HEK293T (cell line): ENCODE data around the gene SMAD3.

Experiments used
- CTCF ChIA-PET: fragments of 350-600 bp; formaldehyde crosslinking; extraction: SDS; loops from one replicate; lab custom pipeline; 2021; ENCODE audit warnings: antibody characterized with exemption, inconsistent platforms; lab: Yijun Ruan, JAX
- POLR2A ChIA-PET: fragments of 350-600 bp; formaldehyde crosslinking; extraction: SDS; loops from one replicate; lab custom pipeline; 2020; ENCODE audit warnings: antibody characterized with exemption, inconsistent platforms; lab: Yijun Ruan, JAX
- DNase-seq: peaks from one replicate; pipeline ENCODE4 v3.0.0; 2012; ENCODE audit warnings: mixed read lengths; ENCODE audit errors: extremely low spot score
- ARNT ChIP-seq: fragments of 450-650 bp; IDR thresholded peaks from 2 replicates; pipeline ENCODE4 v1.6.1; 2017; ENCODE audit warnings: mild to moderate bottlenecking
- BHLHE40 ChIP-seq: fragments of 450-650 bp; IDR thresholded peaks from 2 replicates; pipeline ENCODE4 v1.6.1; 2016; ENCODE audit warnings: mild to moderate bottlenecking, moderate library complexity, borderline replicate concordance
- CTBP1 ChIP-seq: fragments of 450-650 bp; IDR thresholded peaks from 2 replicates; pipeline ENCODE4 v1.6.1; 2016; ENCODE audit warnings: borderline replicate concordance
- ELF4 ChIP-seq: fragments of 450-650 bp; IDR thresholded peaks from 2 replicates; pipeline ENCODE4 v1.6.1; 2017; ENCODE audit warnings: antibody characterized with exemption
- FOXA1 ChIP-seq: fragments of 450-650 bp; IDR thresholded peaks from 2 replicates; pipeline ENCODE4 v1.6.1; 2016; ENCODE audit warnings: mild to moderate bottlenecking
- FOXK2 ChIP-seq: fragments of 450-650 bp; IDR thresholded peaks from 2 replicates; pipeline ENCODE4 v1.6.1; 2016; ENCODE audit warnings: mild to moderate bottlenecking
- FOXM1 ChIP-seq: fragments of 450-650 bp; IDR thresholded peaks from 2 replicates; pipeline ENCODE4 v1.6.1; 2017; ENCODE audit warnings: mild to moderate bottlenecking, borderline replicate concordance
- HDGF ChIP-seq: fragments of 450-650 bp; IDR thresholded peaks from 2 replicates; pipeline ENCODE4 v1.6.1; 2017; ENCODE audit warnings: antibody characterized with exemption, borderline replicate concordance
- L3MBTL2 ChIP-seq: fragments of 450-650 bp; conservative IDR thresholded peaks from 2 replicates; pipeline ENCODE4 v1.6.1; 2016; ENCODE audit warnings: mild to moderate bottlenecking
- LEF1 ChIP-seq: fragments of 450-650 bp; IDR thresholded peaks from 2 replicates; pipeline ENCODE4 v1.6.1; 2017; ENCODE audit warnings: mild to moderate bottlenecking, borderline replicate concordance
- NFRKB ChIP-seq: fragments of 450-650 bp; IDR thresholded peaks from 2 replicates; pipeline ENCODE4 v1.6.1; 2016; ENCODE audit warnings: mild to moderate bottlenecking, moderate library complexity
- PKNOX1 ChIP-seq: fragments of 450-650 bp; IDR thresholded peaks from 2 replicates; pipeline ENCODE4 v1.6.1; 2016
- SP1 ChIP-seq: fragments of 450-650 bp; IDR thresholded peaks from 2 replicates; pipeline ENCODE4 v1.6.1; 2017
- SUZ12 ChIP-seq: fragments of 450-650 bp; IDR thresholded peaks from 2 replicates; pipeline ENCODE4 v1.6.1; 2016; ENCODE audit warnings: mild to moderate bottlenecking
- TARDBP ChIP-seq: fragments of 450-650 bp; IDR thresholded peaks from 2 replicates; pipeline ENCODE4 v1.6.1; 2016
- ZNF384 ChIP-seq: fragments of 450-650 bp; IDR thresholded peaks from 2 replicates; pipeline ENCODE4 v1.6.1; 2016

Gene SMAD3

GRCh38 chr15:67032608-67033007 is 32.8 kb upstream of the SMAD3 start:
- CTCF ChIA-PET: no interaction called here
- TF ChIP-seq TARDBP (no peak), PKNOX1 (no peak), FOXA1 (no peak), ZNF384 (no peak), FOXM1 (no peak), L3MBTL2 (no peak), NFRKB (no peak), ARNT (no peak)
- POLR2A ChIA-PET: no interaction called here
- no peak for DNase-seq

GRCh38 chr15:67033012-67033411 is 32.4 kb upstream of the SMAD3 start:
- CTCF ChIA-PET: no interaction called here
- POLR2A ChIA-PET: no interaction called here
- no peak for DNase-seq
- TF ChIP-seq NFRKB (no peak), CTBP1 (no peak), ZNF384 (no peak), BHLHE40 (no peak), SUZ12 (no peak), ARNT (no peak), FOXA1 (no peak), FOXK2 (no peak), ELF4 (no peak), LEF1 (no peak), PKNOX1 (no peak), L3MBTL2 (no peak), SP1 (no peak), TARDBP (no peak), FOXM1 (no peak)

- DNase-seq: no peak
- ChIA-PET CTCF (no interaction called here), POLR2A (no interaction called here)
- TF ChIP-seq ZNF384 (no peak), PKNOX1 (no peak), FOXA1 (no peak), HDGF (no peak), TARDBP (no peak), NFRKB (no peak), L3MBTL2 (no peak), CTBP1 (no peak), ELF4 (no peak), FOXK2 (no peak), SP1 (no peak), SUZ12 (no peak), ARNT (no peak)
These were observed 31.8 kb upstream of the SMAD3 start for GRCh38 chr15:67033571-67034044.

GRCh38 chr15:67035886-67036285 is 29.5 kb upstream of the SMAD3 start:
- no peak for DNase-seq
- POLR2A ChIA-PET: no interaction called here
- CTCF ChIA-PET: no interaction called here
- TF ChIP-seq NFRKB: no peak
- no peak for TF ChIP-seq FOXK2
- no peak for TF ChIP-seq TARDBP
- no peak for TF ChIP-seq SP1
- TF ChIP-seq BHLHE40: no peak
- TF ChIP-seq ZNF384: no peak

GRCh38 chr15:67036775-67037555 is 28.4 kb upstream of the SMAD3 start:
- ChIA-PET CTCF (interaction anchor here (0.6 kb wide), 1 partner anchor 213 kb away, joined by 3 read pairs; no protein-coding TSS in a partner anchor), POLR2A (interaction anchor here (1.0 kb wide), 1 partner anchor 27 kb away, joined by 5 read pairs; no protein-coding TSS in a partner anchor)
- no peak for TF ChIP-seq SP1
- no peak for TF ChIP-seq BHLHE40
- no peak for TF ChIP-seq TARDBP
- TF ChIP-seq HDGF: no peak
- no peak for TF ChIP-seq SUZ12
- no peak for TF ChIP-seq ARNT
- TF ChIP-seq ELF4: no peak
- no peak for TF ChIP-seq CTBP1
- no peak for TF ChIP-seq PKNOX1
- TF ChIP-seq FOXA1: no peak
- TF ChIP-seq FOXK2: no peak
- TF ChIP-seq L3MBTL2: no peak
- no peak for TF ChIP-seq FOXM1
- no peak for TF ChIP-seq LEF1
- TF ChIP-seq ZNF384: no peak
- no peak for TF ChIP-seq NFRKB
- DNase-seq: no peak

GRCh38 chr15:67037694-67038093 is 27.7 kb upstream of the SMAD3 start:
- POLR2A ChIA-PET: interaction anchor here (0.9 to 1.0 kb wide), 2 partner anchors 12 to 27 kb away, joined by 3 to 5 read pairs; no protein-coding TSS in a partner anchor
- TF ChIP-seq PKNOX1 (no peak), LEF1 (no peak), HDGF (no peak), ZNF384 (no peak), FOXA1 (no peak), TARDBP (no peak), BHLHE40 (no peak), FOXM1 (no peak), SP1 (no peak), SUZ12 (no peak), CTBP1 (no peak), ARNT (no peak), NFRKB (no peak), L3MBTL2 (no peak)
- CTCF ChIA-PET: interaction anchor here (0.6 kb wide), 1 partner anchor 212 kb away, joined by 3 read pairs; no protein-coding TSS in a partner anchor
- no peak for DNase-seq
